HCT116 (cell line): ENCODE results near the gene COL8A2. TPM values are rescaled to one million over a fixed set of nuclear protein-coding genes. Genes with fewer than 3 reads are reported as not detected.

ENCODE experiments used
- ATAC-seq: fragments of 200-7000 bp; cut with Tn5 transposase; 2 replicates; pipeline ENCODE4 v1.9.1; 2020; ENCODE audit warnings: mild to moderate bottlenecking, moderate library complexity
- BruUV-seq: library from RNA; stranded (reverse); fragments of 400-500 nt; replicated peaks from 2 replicates; lab custom pipeline; 2021; lab: Mats Ljungman, UMichigan
- CTCF ChIA-PET: fragments of 300-600 bp; sonication (Branson Sonifier 250); formaldehyde crosslinking; loops from one replicate; lab custom pipeline; 2021; ENCODE audit warnings: antibody characterized with exemption; lab: Charles Lee
- POLR2A ChIA-PET: fragments of 300-600, 350-600 bp; sonication (Branson Sonifier 250); formaldehyde crosslinking; loops from one replicate; lab custom pipeline; 2021; ENCODE audit warnings: antibody characterized with exemption; lab: Charles Lee
- RAD21 ChIA-PET, 2 experiments: fragments of 300-600 bp; sonication (Branson Sonifier 250); formaldehyde crosslinking; loops; one replicate each; lab custom pipeline; 2023; ENCODE audit warnings: low total read pairs in 2 of 2; ENCODE audit not compliant: uncharacterized antibody in 2 of 2, unreplicated experiment in 2 of 2, low non-redundant PET in 1 of 2; lab: Charles Lee
- DNase-seq: peaks from one replicate; pipeline ENCODE4 v3.0.0-alpha.2; 2010; ENCODE audit warnings: low read depth, low spot score
- H2AFZ ChIP-seq: fragments of 200-600 bp; shearing (Covaris generic), sonication (generic); 2 replicates; pipeline ENCODE4 v1.6.1; 2017; ENCODE audit warnings: low read depth, mixed run types, mixed read lengths, antibody characterized with exemption, low read length; ENCODE audit not compliant: poor library complexity, severe bottlenecking
- H3K27ac ChIP-seq: 2 replicates; pipeline ENCODE4 v1.5.1; 2012; ENCODE audit warnings: low read depth, low read length
- H3K27me3 ChIP-seq: fragments of 200-600 bp; sonication (generic); 2 replicates; pipeline ENCODE4 v1.6.1; 2016; ENCODE audit warnings: mixed run types, low read length, mixed read lengths; ENCODE audit not compliant: insufficient read depth
- H3K36me3 ChIP-seq, 2 experiments: fragments of 200-500 bp in 1 of 2; fragments of 200-600 bp in 1 of 2; sonication (Bioruptor generic) in 1 of 2; sonication (generic) in 1 of 2; 2 replicates each; pipeline versions ENCODE4 v1.5.1 to v1.6.1; 2014 to 2016; ENCODE audit warnings: low read length in 2 of 2, inconsistent platforms in 1 of 2, mixed read lengths in 1 of 2, mixed run types in 1 of 2; ENCODE audit not compliant: insufficient read depth in 2 of 2, control insufficient read depth in 1 of 2
- H3K4me1 ChIP-seq, 2 experiments: fragments of 200-600 bp in 1 of 2; sonication (generic) in 1 of 2; 2 replicates each; pipeline versions ENCODE4 v1.5.1 to v1.6.1; 2012 to 2017; ENCODE audit warnings: low read length in 2 of 2, inconsistent platforms in 1 of 2, mild to moderate bottlenecking in 1 of 2, mixed read lengths in 1 of 2, mixed run types in 1 of 2, moderate library complexity in 1 of 2; ENCODE audit not compliant: insufficient read depth in 2 of 2, control insufficient read depth in 1 of 2
- H3K4me2 ChIP-seq: fragments of 200-600 bp; sonication (generic); 2 replicates; pipeline ENCODE4 v1.6.1; 2017; ENCODE audit warnings: mixed run types, low read length, mixed read lengths
- H3K4me3 ChIP-seq, 2 experiments: fragments of 200-600 bp in 1 of 2; sonication (generic) in 1 of 2; replicated peaks in 1 of 2; 2 replicates each; pipeline ENCODE4 v1.5.1; 2011 to 2016; ENCODE audit warnings: low read length in 2 of 2, control low read depth in 1 of 2, low read depth in 1 of 2, mild to moderate bottlenecking in 1 of 2, mixed read lengths in 1 of 2, mixed run types in 1 of 2
- H3K79me2 ChIP-seq: fragments of 200-600 bp; sonication (generic); 2 replicates; pipeline ENCODE4 v1.6.1; 2017; ENCODE audit warnings: mild to moderate bottlenecking, mixed run types, low read length, moderate library complexity, mixed read lengths; ENCODE audit not compliant: insufficient read depth
- H3K9ac ChIP-seq: fragments of 200-600 bp; sonication (generic); 2 replicates; pipeline ENCODE4 v1.6.1; 2016; ENCODE audit warnings: low read length, mixed read lengths
- H3K9me2 ChIP-seq: fragments of 200-600 bp; sonication (generic), shearing (Covaris generic); 2 replicates; pipeline ENCODE4 v1.6.1; 2017; ENCODE audit warnings: mixed run types, mild to moderate bottlenecking, moderate library complexity; ENCODE audit not compliant: insufficient read depth
- H3K9me3 ChIP-seq, 2 experiments: fragments of 200-500 bp in 1 of 2; fragments of 200-600 bp in 1 of 2; sonication (Bioruptor generic) in 1 of 2; sonication (generic) in 1 of 2; 2 replicates each; pipeline ENCODE4 v1.6.1; 2014 to 2017; ENCODE audit warnings: low read length in 2 of 2, mixed read lengths in 2 of 2, inconsistent platforms in 1 of 2, low read depth in 1 of 2, mild to moderate bottlenecking in 1 of 2, mixed run types in 1 of 2, moderate library complexity in 1 of 2; ENCODE audit not compliant: control insufficient read depth in 1 of 2, insufficient read depth in 1 of 2
- H4K20me1 ChIP-seq: fragments of 200-600 bp; sonication (generic), shearing (Covaris generic); 2 replicates; pipeline ENCODE4 v1.6.1; 2017; ENCODE audit warnings: mixed run types, mild to moderate bottlenecking, moderate library complexity; ENCODE audit not compliant: insufficient read depth
- CBX3 ChIP-seq: IDR thresholded peaks from 2 replicates; pipeline ENCODE4 v1.6.1; 2012; ENCODE audit warnings: low read depth
- EGR1 ChIP-seq: IDR thresholded peaks from 2 replicates; pipeline ENCODE4 v1.6.1; 2012; ENCODE audit warnings: low read depth
- ELF1 ChIP-seq: IDR thresholded peaks from 2 replicates; pipeline ENCODE4 v1.6.1; 2012; ENCODE audit warnings: low read depth, borderline replicate concordance
- EZH2 ChIP-seq: fragments of 200-600 bp; sonication (generic); IDR thresholded peaks from 2 replicates; pipeline ENCODE4 v1.6.1; 2017; ENCODE audit warnings: antibody characterized with exemption, mixed run types
- EZH2phosphoT487 ChIP-seq: fragments of 200-600 bp; IDR thresholded peaks from 2 replicates; pipeline ENCODE4 v1.6.1; 2018; ENCODE audit warnings: antibody characterized with exemption, borderline replicate concordance
- JUND ChIP-seq: IDR thresholded peaks from 2 replicates; pipeline ENCODE4 v1.6.1; 2012
- POLR2AphosphoS5 ChIP-seq: IDR thresholded peaks from 2 replicates; pipeline ENCODE4 v1.6.1; 2011; ENCODE audit warnings: mild to moderate bottlenecking, low read depth, low read length, moderate library complexity
- RAD21 ChIP-seq: IDR thresholded peaks from 2 replicates; pipeline ENCODE4 v1.6.1; 2012; ENCODE audit warnings: low read depth, mild to moderate bottlenecking
- SIN3A ChIP-seq: IDR thresholded peaks from 2 replicates; pipeline ENCODE4 v1.6.1; 2012; ENCODE audit warnings: low read depth
- SRF ChIP-seq: IDR thresholded peaks from 2 replicates; pipeline ENCODE4 v1.6.1; 2012; ENCODE audit warnings: low read depth
- TCF7L2 ChIP-seq: IDR thresholded peaks from 2 replicates; pipeline ENCODE4 v1.7.0; 2011; ENCODE audit warnings: borderline replicate concordance, inconsistent platforms; ENCODE audit not compliant: insufficient read depth, insufficient read length; ENCODE audit errors: extremely low read depth
- YY1 ChIP-seq: IDR thresholded peaks from 2 replicates; pipeline ENCODE4 v1.6.1; 2011; ENCODE audit warnings: low read length, low read depth, moderate library complexity, mild to moderate bottlenecking; ENCODE audit not compliant: insufficient replicate concordance; ENCODE audit errors: extremely low read depth
- ZBTB33 ChIP-seq: IDR thresholded peaks from 2 replicates; pipeline ENCODE4 v1.6.1; 2011; ENCODE audit warnings: mild to moderate bottlenecking, low read length, moderate library complexity; ENCODE audit not compliant: insufficient replicate concordance; ENCODE audit errors: extremely low read depth
- ZFX ChIP-seq: fragments of 450-650 bp; IDR thresholded peaks from 2 replicates; pipeline ENCODE4 v1.6.1; 2017
- ZNF274 ChIP-seq: fragments of 200-500 bp; sonication (Bioruptor generic); IDR thresholded peaks from 2 replicates; pipeline ENCODE4 v1.6.1; 2014; ENCODE audit warnings: mild to moderate bottlenecking, low read depth, low read length, inconsistent platforms
- intact Hi-C: fragments of 100-400 bp; cut with micrococcal nuclease; formaldehyde crosslinking; loops from 2 replicates; pipeline ENCODE4 v1.10.0; 2022
- total RNA-seq: library from RNA; stranded (reverse); gene quantifications from one replicate; pipeline ENCODE4 v1.2.1, GENCODE V29; 2021; ENCODE audit not compliant: unreplicated experiment

Gene COL8A2
- total RNA-seq, 1 experiment from 2014 or later: 0.05 TPM

GRCh38 chr1:36128126-36128904 is 3.3 kb upstream of the COL8A2 start:
- CTCF ChIA-PET: interaction anchor here (1.3 to 1.5 kb wide), 2 partner anchors 21 to 32 kb away, joined by 3 to 6 read pairs; partner anchors contain the start of gene TRAPPC3

More at GRCh38 chr1:36128126-36128904, 3.3 kb upstream of the COL8A2 start:
- POLR2A ChIA-PET: no interaction called here
- H3K27me3 ChIP-seq: no peaks in the 10 kb centered on the region
- no peak overlapping the region for H2AFZ ChIP-seq
- H3K4me2 ChIP-seq: no peak overlapping the region
- no peaks in the 10 kb centered on the region for H4K20me1 ChIP-seq
- no peaks in the 10 kb centered on the region for H3K79me2 ChIP-seq
- intact Hi-C loops: no loop called here
- H3K9me3 ChIP-seq: no peaks in the 10 kb centered on the region
- no peak overlapping the region for H3K27ac ChIP-seq
- no peaks in the 10 kb centered on the region for H3K9me2 ChIP-seq
- no TSS peak for BruUV-seq
- no peak for TF ChIP-seq TCF7L2
- no peak for TF ChIP-seq ZFX
- TF ChIP-seq EZH2: no peak
- no peak for TF ChIP-seq JUND
- no peak for TF ChIP-seq ELF1
- TF ChIP-seq EGR1: no peak
- no peak for TF ChIP-seq ZNF274
- TF ChIP-seq SRF: no peak
- no peak for TF ChIP-seq SIN3A
- TF ChIP-seq POLR2AphosphoS5: no peak
- TF ChIP-seq RAD21: no peak
- no peak for TF ChIP-seq CBX3
- TF ChIP-seq EZH2phosphoT487: no peak
- no peak for TF ChIP-seq ZBTB33
- TF ChIP-seq YY1: no peak
- RAD21 ChIA-PET: no interaction called here
- no peak overlapping the region for H3K4me3 ChIP-seq
- ATAC-seq: no peak
- peaks cover 0 to 3% of the 10 kb centered on the region in 2 experiments; a peak in 2 of 4 replicates for H3K4me1 ChIP-seq
- no peak overlapping the region for H3K9ac ChIP-seq
- no peaks in the 10 kb centered on the region for H3K36me3 ChIP-seq
- DNase-seq: no peak
